ENCODE results near the gene LRRFIP2. TPM values are rescaled to one million over a fixed set of nuclear protein-coding genes. Genes with fewer than 3 reads are reported as not detected.
A peak's percentile ranks its signal among the peaks of the same experiment; 100 is the strongest.

The LRRFIP2 gene
- total and polyA plus RNA-seq, 2 experiments from 2014 or later, result 29.0 to 48.8 TPM

- no peak for DNase-seq (ENCODE audit: low spot score)
- Histone ChIP-seq H3K36me3 (replicated peaks; ENCODE audit: insufficient read depth, low read depth) (no peaks in the 10 kb centered on the region), H3K4me2 (no peak overlapping the region), H3K79me2 (peaks cover 18% of the 10 kb centered on the region), H3K9me2 (replicated peaks; ENCODE audit: insufficient read depth) (no peaks in the 10 kb centered on the region), H4K20me1 (ENCODE audit: insufficient read depth, poor library complexity, severe bottlenecking) (no peaks in the 10 kb centered on the region), H2AFZ (no peak overlapping the region), H3K27me3 (no peaks in the 10 kb centered on the region), H3K4me1 (ENCODE audit: insufficient read depth) (peaks cover 19% of the 10 kb centered on the region), H3K9me3 (ENCODE audit: low read depth) (no peaks in the 10 kb centered on the region), H3K4me3 (no peak overlapping the region), H3K27ac (no peak overlapping the region)
- TF ChIP-seq EZH2phosphoT487 (IDR thresholded peaks at IDR 0.05; ENCODE audit: low read depth, severe bottlenecking, unreplicated experiment), result no peak
- TF ChIP-seq, protein P1, sequence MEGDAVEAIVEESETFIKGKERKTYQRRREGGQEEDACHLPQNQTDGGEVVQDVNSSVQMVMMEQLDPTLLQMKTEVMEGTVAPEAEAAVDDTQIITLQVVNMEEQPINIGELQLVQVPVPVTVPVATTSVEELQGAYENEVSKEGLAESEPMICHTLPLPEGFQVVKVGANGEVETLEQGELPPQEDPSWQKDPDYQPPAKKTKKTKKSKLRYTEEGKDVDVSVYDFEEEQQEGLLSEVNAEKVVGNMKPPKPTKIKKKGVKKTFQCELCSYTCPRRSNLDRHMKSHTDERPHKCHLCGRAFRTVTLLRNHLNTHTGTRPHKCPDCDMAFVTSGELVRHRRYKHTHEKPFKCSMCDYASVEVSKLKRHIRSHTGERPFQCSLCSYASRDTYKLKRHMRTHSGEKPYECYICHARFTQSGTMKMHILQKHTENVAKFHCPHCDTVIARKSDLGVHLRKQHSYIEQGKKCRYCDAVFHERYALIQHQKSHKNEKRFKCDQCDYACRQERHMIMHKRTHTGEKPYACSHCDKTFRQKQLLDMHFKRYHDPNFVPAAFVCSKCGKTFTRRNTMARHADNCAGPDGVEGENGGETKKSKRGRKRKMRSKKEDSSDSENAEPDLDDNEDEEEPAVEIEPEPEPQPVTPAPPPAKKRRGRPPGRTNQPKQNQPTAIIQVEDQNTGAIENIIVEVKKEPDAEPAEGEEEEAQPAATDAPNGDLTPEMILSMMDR (IDR thresholded peaks at IDR 0.05; ENCODE audit: poor library complexity), result no peak
- no peak for TF ChIP-seq EZH2 (IDR thresholded peaks at IDR 0.05; ENCODE audit: borderline replicate concordance)
Observed at GRCh38 chr3:37126856-37127255, 47.5 kb downstream of the LRRFIP2 start.

GRCh38 chr3:37125195-37126073 is 48.9 kb downstream of the LRRFIP2 start:
- Histone ChIP-seq H3K4me3 (no peak overlapping the region), H3K79me2 (peaks cover 18% of the 10 kb centered on the region), H3K4me1 (ENCODE audit: insufficient read depth) (peaks cover 12% of the 10 kb centered on the region), H3K9me3 (ENCODE audit: low read depth) (no peaks in the 10 kb centered on the region), H3K4me2 (peak overlapping the region; percentile 19), H3K27me3 (no peaks in the 10 kb centered on the region), H2AFZ (no peak overlapping the region), H3K36me3 (replicated peaks; ENCODE audit: insufficient read depth, low read depth) (no peaks in the 10 kb centered on the region), H4K20me1 (ENCODE audit: insufficient read depth, poor library complexity, severe bottlenecking) (no peaks in the 10 kb centered on the region), H3K9me2 (replicated peaks; ENCODE audit: insufficient read depth) (no peaks in the 10 kb centered on the region), H3K27ac (peak overlapping the region; percentile 59)
- WGBS (ENCODE audit: low lambda C conversion rate, missing lambda C conversion rate), result 47% methylated on average over 1 of the region's 1 CpG
- no peak for DNase-seq (ENCODE audit: low spot score)
- TF ChIP-seq EZH2 (IDR thresholded peaks at IDR 0.05; ENCODE audit: borderline replicate concordance) (no peak), EZH2phosphoT487 (IDR thresholded peaks at IDR 0.05; ENCODE audit: low read depth, severe bottlenecking, unreplicated experiment) (no peak)
- TF ChIP-seq, protein P1 (IDR thresholded peaks at IDR 0.05; ENCODE audit: poor library complexity), result no peak

GRCh38 chr3:37124435-37124834 is 49.9 kb downstream of the LRRFIP2 start:
- no peak overlapping the region for H3K4me3 ChIP-seq
- TF ChIP-seq, protein P1 (IDR thresholded peaks at IDR 0.05; ENCODE audit: poor library complexity), result no peak
- TF ChIP-seq EZH2phosphoT487 (IDR thresholded peaks at IDR 0.05; ENCODE audit: low read depth, severe bottlenecking, unreplicated experiment), result no peak
- no peak for TF ChIP-seq EZH2 (IDR thresholded peaks at IDR 0.05; ENCODE audit: borderline replicate concordance)
- H3K36me3 ChIP-seq (replicated peaks; ENCODE audit: insufficient read depth, low read depth), result no peaks in the 10 kb centered on the region
- no peak overlapping the region for H2AFZ ChIP-seq
- no peaks in the 10 kb centered on the region for H3K27me3 ChIP-seq
- no peaks in the 10 kb centered on the region for H4K20me1 ChIP-seq (ENCODE audit: insufficient read depth, poor library complexity, severe bottlenecking)
- no peaks in the 10 kb centered on the region for H3K9me3 ChIP-seq (ENCODE audit: low read depth)
- H3K9me2 ChIP-seq (replicated peaks; ENCODE audit: insufficient read depth), result no peaks in the 10 kb centered on the region
- H3K4me2 ChIP-seq, result peak overlapping the region; percentile 19
- H3K4me1 ChIP-seq (ENCODE audit: insufficient read depth), result peaks cover 12% of the 10 kb centered on the region
- DNase-seq (ENCODE audit: low spot score), result no peak
- H3K27ac ChIP-seq, result peak overlapping the region; percentile 59
- H3K79me2 ChIP-seq, result peaks cover 9% of the 10 kb centered on the region
- 35% methylated on average over 2 of the region's 2 CpGs for WGBS (ENCODE audit: low lambda C conversion rate, missing lambda C conversion rate)
